HepG2 (cell line): ENCODE results near the gene COPZ1. TPM values are rescaled to one million over a fixed set of nuclear protein-coding genes. Genes with fewer than 3 reads are reported as not detected.

ENCODE experiments used
- AKAP8 ChIP-seq: sonication (generic); formaldehyde crosslinking; IDR thresholded peaks from 2 replicates; pipeline ENCODE4 v1.5.1; 2020; ENCODE audit warnings: mild to moderate bottlenecking, missing genetic modification reagents
- BRD4 ChIP-seq: sonication (generic); formaldehyde crosslinking; IDR thresholded peaks from 2 replicates; pipeline ENCODE4 v1.4.0; 2020; ENCODE audit warnings: missing genetic modification reagents
- ETV6 ChIP-seq: sonication (generic); formaldehyde crosslinking; conservative IDR thresholded peaks from 2 replicates; pipeline ENCODE4 v1.4.0; 2020; ENCODE audit warnings: missing genetic modification reagents
- HDAC2 ChIP-seq: sonication (generic); formaldehyde crosslinking; IDR thresholded peaks from 2 replicates; pipeline ENCODE4 v1.4.0; 2020; ENCODE audit warnings: missing genetic modification reagents
- ISL2 ChIP-seq: sonication (generic); formaldehyde crosslinking; IDR thresholded peaks from 2 replicates; pipeline ENCODE4 v1.5.0; 2020; ENCODE audit warnings: missing genetic modification reagents
- KDM3A ChIP-seq: IDR thresholded peaks from 2 replicates; pipeline ENCODE4 v1.6.1; 2018; ENCODE audit warnings: low read depth, missing compliant biosample characterization
- PCBP1 ChIP-seq: fragments of 200-400 bp; formaldehyde crosslinking; IDR thresholded peaks from 2 replicates; pipeline ENCODE4 v1.6.1; 2017; ENCODE audit warnings: mild to moderate bottlenecking, low read depth, low read length, borderline replicate concordance
- PRPF4 ChIP-seq: fragments of 200-400 bp; formaldehyde crosslinking; IDR thresholded peaks from 2 replicates; pipeline ENCODE4 v1.6.1; 2016; ENCODE audit warnings: low read length, low read depth; ENCODE audit not compliant: poor library complexity, severe bottlenecking
- SATB2 ChIP-seq: sonication (generic); formaldehyde crosslinking; IDR thresholded peaks from 2 replicates; pipeline ENCODE4 v1.5.0; 2020; ENCODE audit warnings: missing genetic modification reagents
- SKI ChIP-seq: fragments of 450-650 bp; IDR thresholded peaks from one replicate; pipeline ENCODE4 v1.6.1; 2018; ENCODE audit warnings: mild to moderate bottlenecking; ENCODE audit not compliant: partially characterized antibody
- ZMYM3 ChIP-seq: sonication (generic); formaldehyde crosslinking; IDR thresholded peaks from 2 replicates; pipeline ENCODE4 v1.5.1; 2020; ENCODE audit warnings: mild to moderate bottlenecking, missing genetic modification reagents
- ZNF572 ChIP-seq: sonication (generic); formaldehyde crosslinking; IDR thresholded peaks from 2 replicates; pipeline ENCODE4 v1.5.1; 2020; ENCODE audit warnings: mild to moderate bottlenecking, missing genetic modification reagents
- ZNF746 ChIP-seq: sonication (generic); formaldehyde crosslinking; IDR thresholded peaks from 2 replicates; pipeline ENCODE4 v1.8.0; 2022; ENCODE audit warnings: mild to moderate bottlenecking, missing genetic modification reagents
- polyA plus RNA-seq, 8 experiments: library from polyadenylated mRNA; depleted of rRNA in 3 of 8; stranded (reverse) in 7 of 8; unstranded in 1 of 8; fragments of >200 nt; fragmentation: Illumina TruSeq in 4 of 8; extraction: Trizol in 4 of 8; gene quantifications; 2 replicates each; pipeline versions ENCODE4 v1.2.1 to v1.2.3, GENCODE V29; 2011 to 2016; ENCODE audit warnings: low read depth in 4 of 8, missing spikeins in 1 of 8, mixed read lengths in 1 of 8; ENCODE audit not compliant: insufficient read depth in 1 of 8
- total RNA-seq, 5 experiments: library from RNA; depleted of rRNA; stranded (reverse); fragments of >200 nt; fragmentation: Illumina TruSeq; extraction: Trizol; gene quantifications; 2 replicates each; pipeline ENCODE4 v1.2.3, GENCODE V29; 2016; ENCODE audit warnings: low read depth in 1 of 5
- TF ChIP-seq, protein P1 (sequence below): sonication (generic); formaldehyde crosslinking; IDR thresholded peaks from 2 replicates; pipeline ENCODE4 v1.4.0; 2020; ENCODE audit warnings: missing genetic modification reagents
- TF ChIP-seq, protein P2 (sequence below): IDR thresholded peaks from 2 replicates; pipeline ENCODE4 v1.6.1; 2018; ENCODE audit warnings: missing genetic modification reagents, mild to moderate bottlenecking, missing compliant biosample characterization
- TF ChIP-seq, protein P3 (sequence below): sonication (generic); formaldehyde crosslinking; IDR thresholded peaks from 2 replicates; pipeline ENCODE4 v1.9.0; 2022; ENCODE audit warnings: low read depth, missing genetic modification reagents
- TF ChIP-seq, protein P4 (sequence below): sonication (generic); formaldehyde crosslinking; IDR thresholded peaks from 2 replicates; pipeline ENCODE4 v1.4.0; 2020; ENCODE audit warnings: missing genetic modification reagents
- TF ChIP-seq, protein P5 (sequence below): IDR thresholded peaks from 2 replicates; pipeline ENCODE4 v1.6.1; 2016; ENCODE audit warnings: low read depth, control low read depth

The COPZ1 gene
- total and polyA plus RNA-seq, 2 of the 13 experiments (the other 11 are each of a cell fraction or from before 2014, with no cell fraction given): 125 to 184 TPM

DNA sequence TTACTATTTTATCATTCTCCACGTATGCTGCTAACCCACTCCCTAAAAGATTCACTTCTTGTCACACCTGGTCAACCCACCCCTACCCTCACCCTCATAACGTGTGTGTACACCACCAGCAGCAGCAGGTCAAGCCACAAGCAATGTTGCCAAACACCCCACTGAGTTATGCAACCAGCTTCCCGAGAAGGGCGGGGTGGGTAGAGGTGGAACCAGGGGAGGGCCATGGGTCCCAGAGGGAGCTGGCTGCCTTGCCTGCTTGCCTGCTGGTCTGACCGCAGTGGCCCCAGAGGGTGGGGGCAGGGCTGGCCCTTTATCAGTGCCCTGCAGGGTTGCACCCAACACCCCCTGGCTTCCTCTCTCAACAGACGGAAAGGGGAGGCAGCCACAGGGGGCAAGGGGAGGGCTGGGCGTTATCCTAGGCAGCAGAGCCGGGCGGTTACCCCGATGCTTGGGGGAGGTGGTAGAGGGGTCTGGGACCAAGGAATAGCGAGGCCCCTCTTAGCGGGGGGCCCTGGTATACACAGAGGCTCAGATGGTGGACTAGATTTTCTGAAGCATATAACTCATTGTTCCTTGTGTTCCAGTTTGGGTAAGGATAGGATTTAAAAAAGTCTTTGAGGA is 20.6 kb upstream of the COPZ1 start (continued):
- TF ChIP-seq, protein P1, sequence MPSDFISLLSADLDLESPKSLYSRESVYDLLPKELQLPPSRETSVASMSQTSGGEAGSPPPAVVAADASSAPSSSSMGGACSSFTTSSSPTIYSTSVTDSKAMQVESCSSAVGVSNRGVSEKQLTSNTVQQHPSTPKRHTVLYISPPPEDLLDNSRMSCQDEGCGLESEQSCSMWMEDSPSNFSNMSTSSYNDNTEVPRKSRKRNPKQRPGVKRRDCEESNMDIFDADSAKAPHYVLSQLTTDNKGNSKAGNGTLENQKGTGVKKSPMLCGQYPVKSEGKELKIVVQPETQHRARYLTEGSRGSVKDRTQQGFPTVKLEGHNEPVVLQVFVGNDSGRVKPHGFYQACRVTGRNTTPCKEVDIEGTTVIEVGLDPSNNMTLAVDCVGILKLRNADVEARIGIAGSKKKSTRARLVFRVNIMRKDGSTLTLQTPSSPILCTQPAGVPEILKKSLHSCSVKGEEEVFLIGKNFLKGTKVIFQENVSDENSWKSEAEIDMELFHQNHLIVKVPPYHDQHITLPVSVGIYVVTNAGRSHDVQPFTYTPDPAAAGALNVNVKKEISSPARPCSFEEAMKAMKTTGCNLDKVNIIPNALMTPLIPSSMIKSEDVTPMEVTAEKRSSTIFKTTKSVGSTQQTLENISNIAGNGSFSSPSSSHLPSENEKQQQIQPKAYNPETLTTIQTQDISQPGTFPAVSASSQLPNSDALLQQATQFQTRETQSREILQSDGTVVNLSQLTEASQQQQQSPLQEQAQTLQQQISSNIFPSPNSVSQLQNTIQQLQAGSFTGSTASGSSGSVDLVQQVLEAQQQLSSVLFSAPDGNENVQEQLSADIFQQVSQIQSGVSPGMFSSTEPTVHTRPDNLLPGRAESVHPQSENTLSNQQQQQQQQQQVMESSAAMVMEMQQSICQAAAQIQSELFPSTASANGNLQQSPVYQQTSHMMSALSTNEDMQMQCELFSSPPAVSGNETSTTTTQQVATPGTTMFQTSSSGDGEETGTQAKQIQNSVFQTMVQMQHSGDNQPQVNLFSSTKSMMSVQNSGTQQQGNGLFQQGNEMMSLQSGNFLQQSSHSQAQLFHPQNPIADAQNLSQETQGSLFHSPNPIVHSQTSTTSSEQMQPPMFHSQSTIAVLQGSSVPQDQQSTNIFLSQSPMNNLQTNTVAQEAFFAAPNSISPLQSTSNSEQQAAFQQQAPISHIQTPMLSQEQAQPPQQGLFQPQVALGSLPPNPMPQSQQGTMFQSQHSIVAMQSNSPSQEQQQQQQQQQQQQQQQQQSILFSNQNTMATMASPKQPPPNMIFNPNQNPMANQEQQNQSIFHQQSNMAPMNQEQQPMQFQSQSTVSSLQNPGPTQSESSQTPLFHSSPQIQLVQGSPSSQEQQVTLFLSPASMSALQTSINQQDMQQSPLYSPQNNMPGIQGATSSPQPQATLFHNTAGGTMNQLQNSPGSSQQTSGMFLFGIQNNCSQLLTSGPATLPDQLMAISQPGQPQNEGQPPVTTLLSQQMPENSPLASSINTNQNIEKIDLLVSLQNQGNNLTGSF (CRISPR knock-in tag): no peak
- TF ChIP-seq ZNF746 (peak; percentile 85), PRPF4 (peak; percentile 55), KDM3A (CRISPR knock-in tag) (no peak), ISL2 (CRISPR knock-in tag) (peak; percentile 52; the same call in 1 of the 2 replicates), SATB2 (CRISPR knock-in tag) (no peak), PCBP1 (0 out of 2 replicates have a peak, but pooled peaks have one; percentile 72), AKAP8 (CRISPR knock-in tag) (0 out of 2 replicates have a peak, but pooled peaks have one; percentile 23), ETV6 (CRISPR knock-in tag) (0 out of 2 replicates have a peak, but pooled peaks have one; percentile 30), ZNF572 (CRISPR knock-in tag) (0 out of 2 replicates have a peak, but pooled peaks have one; percentile 49), BRD4 (CRISPR knock-in tag) (0 out of 2 replicates have a peak, but pooled peaks have one; percentile 57), HDAC2 (CRISPR knock-in tag) (peak; percentile 69; the same call in 1 of the 2 replicates), ZMYM3 (peak; percentile 65), SKI (no peak)
- TF ChIP-seq, protein P2, sequence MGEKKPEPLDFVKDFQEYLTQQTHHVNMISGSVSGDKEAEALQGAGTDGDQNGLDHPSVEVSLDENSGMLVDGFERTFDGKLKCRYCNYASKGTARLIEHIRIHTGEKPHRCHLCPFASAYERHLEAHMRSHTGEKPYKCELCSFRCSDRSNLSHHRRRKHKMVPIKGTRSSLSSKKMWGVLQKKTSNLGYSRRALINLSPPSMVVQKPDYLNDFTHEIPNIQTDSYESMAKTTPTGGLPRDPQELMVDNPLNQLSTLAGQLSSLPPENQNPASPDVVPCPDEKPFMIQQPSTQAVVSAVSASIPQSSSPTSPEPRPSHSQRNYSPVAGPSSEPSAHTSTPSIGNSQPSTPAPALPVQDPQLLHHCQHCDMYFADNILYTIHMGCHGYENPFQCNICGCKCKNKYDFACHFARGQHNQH (CRISPR knock-in tag): peak; percentile 71; the same call in 1 of the 2 replicates
- TF ChIP-seq, protein P3, sequence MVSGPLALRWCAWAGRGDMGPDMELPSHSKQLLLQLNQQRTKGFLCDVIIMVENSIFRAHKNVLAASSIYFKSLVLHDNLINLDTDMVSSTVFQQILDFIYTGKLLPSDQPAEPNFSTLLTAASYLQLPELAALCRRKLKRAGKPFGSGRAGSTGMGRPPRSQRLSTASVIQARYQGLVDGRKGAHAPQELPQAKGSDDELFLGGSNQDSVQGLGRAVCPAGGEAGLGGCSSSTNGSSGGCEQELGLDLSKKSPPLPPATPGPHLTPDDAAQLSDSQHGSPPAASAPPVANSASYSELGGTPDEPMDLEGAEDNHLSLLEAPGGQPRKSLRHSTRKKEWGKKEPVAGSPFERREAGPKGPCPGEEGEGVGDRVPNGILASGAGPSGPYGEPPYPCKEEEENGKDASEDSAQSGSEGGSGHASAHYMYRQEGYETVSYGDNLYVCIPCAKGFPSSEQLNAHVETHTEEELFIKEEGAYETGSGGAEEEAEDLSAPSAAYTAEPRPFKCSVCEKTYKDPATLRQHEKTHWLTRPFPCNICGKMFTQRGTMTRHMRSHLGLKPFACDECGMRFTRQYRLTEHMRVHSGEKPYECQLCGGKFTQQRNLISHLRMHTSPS (CRISPR knock-in tag): 0 out of 2 replicates have a peak, but pooled peaks have one; percentile 44
- TF ChIP-seq, protein P4, sequence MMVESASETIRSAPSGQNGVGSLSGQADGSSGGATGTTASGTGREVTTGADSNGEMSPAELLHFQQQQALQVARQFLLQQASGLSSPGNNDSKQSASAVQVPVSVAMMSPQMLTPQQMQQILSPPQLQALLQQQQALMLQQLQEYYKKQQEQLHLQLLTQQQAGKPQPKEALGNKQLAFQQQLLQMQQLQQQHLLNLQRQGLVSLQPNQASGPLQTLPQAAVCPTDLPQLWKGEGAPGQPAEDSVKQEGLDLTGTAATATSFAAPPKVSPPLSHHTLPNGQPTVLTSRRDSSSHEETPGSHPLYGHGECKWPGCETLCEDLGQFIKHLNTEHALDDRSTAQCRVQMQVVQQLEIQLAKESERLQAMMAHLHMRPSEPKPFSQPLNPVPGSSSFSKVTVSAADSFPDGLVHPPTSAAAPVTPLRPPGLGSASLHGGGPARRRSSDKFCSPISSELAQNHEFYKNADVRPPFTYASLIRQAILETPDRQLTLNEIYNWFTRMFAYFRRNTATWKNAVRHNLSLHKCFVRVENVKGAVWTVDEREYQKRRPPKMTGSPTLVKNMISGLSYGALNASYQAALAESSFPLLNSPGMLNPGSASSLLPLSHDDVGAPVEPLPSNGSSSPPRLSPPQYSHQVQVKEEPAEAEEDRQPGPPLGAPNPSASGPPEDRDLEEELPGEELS (CRISPR knock-in tag): peak; percentile 69
- TF ChIP-seq, protein P5, sequence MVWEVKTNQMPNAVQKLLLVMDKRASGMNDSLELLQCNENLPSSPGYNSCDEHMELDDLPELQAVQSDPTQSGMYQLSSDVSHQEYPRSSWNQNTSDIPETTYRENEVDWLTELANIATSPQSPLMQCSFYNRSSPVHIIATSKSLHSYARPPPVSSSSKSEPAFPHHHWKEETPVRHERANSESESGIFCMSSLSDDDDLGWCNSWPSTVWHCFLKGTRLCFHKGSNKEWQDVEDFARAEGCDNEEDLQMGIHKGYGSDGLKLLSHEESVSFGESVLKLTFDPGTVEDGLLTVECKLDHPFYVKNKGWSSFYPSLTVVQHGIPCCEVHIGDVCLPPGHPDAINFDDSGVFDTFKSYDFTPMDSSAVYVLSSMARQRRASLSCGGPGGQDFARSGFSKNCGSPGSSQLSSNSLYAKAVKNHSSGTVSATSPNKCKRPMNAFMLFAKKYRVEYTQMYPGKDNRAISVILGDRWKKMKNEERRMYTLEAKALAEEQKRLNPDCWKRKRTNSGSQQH (CRISPR knock-in tag): no peak
